Calu3 (cell line): ENCODE results near the gene ZXDC. TPM values are rescaled to one million over a fixed set of nuclear protein-coding genes. Genes with fewer than 3 reads are reported as not detected.

Experiments used
- BruUV-seq: library from RNA; stranded (reverse); fragments of 400-500 nt; replicated peaks from 2 replicates; lab custom pipeline; 2021; lab: Mats Ljungman, UMichigan
- CTCF ChIA-PET: fragments of 300-600 bp; sonication (Branson Sonifier 250); formaldehyde crosslinking; loops from one replicate; lab custom pipeline; 2022; ENCODE audit warnings: antibody characterized with exemption; lab: Charles Lee
- DNase-seq: peaks from one replicate; pipeline ENCODE4 v3.0.0; 2022
- H3K27ac Mint-ChIP-seq: one replicate; pipeline ENCODE4 v1.8.0; 2022; ENCODE audit warnings: mixed read lengths; ENCODE audit not compliant: unreplicated experiment
- H3K27me3 Mint-ChIP-seq: one replicate; pipeline ENCODE4 v1.8.0; 2022; ENCODE audit warnings: mixed read lengths; ENCODE audit not compliant: unreplicated experiment
- H3K36me3 Mint-ChIP-seq: one replicate; pipeline ENCODE4 v1.8.0; 2022; ENCODE audit warnings: mild to moderate bottlenecking, moderate library complexity, mixed read lengths; ENCODE audit not compliant: insufficient read depth, unreplicated experiment
- H3K4me1 Mint-ChIP-seq: one replicate; pipeline ENCODE4 v1.8.0; 2022; ENCODE audit warnings: mild to moderate bottlenecking, low read depth, mixed read lengths; ENCODE audit not compliant: unreplicated experiment
- H3K4me3 Mint-ChIP-seq: one replicate; pipeline ENCODE4 v1.8.0; 2022; ENCODE audit warnings: mild to moderate bottlenecking, low read depth, moderate library complexity, mixed read lengths; ENCODE audit not compliant: unreplicated experiment
- H3K9me3 Mint-ChIP-seq: one replicate; pipeline ENCODE4 v1.8.0; 2022; ENCODE audit warnings: low read depth, mixed read lengths; ENCODE audit not compliant: unreplicated experiment
- CTCF ChIP-seq: fragments of 200-600 bp; IDR thresholded peaks from one replicate; pipeline ENCODE4 v1.8.0; 2022; ENCODE audit warnings: antibody characterized with exemption; ENCODE audit not compliant: unreplicated experiment
- intact Hi-C: fragments of 100-400 bp; cut with micrococcal nuclease; formaldehyde crosslinking; loops from one replicate; pipeline ENCODE4 v1.10.0; 2022; ENCODE audit not compliant: unreplicated experiment
- total RNA-seq: library from RNA; stranded (reverse); gene quantifications from 2 replicates; pipeline ENCODE4 v1.2.3, GENCODE V29; 2022

The ZXDC gene
- total RNA-seq, 1 experiment from 2014 or later = 63.8 TPM

- no TSS peak for BruUV-seq
Measured at GRCh38 chr3:126402178-126402577, 73.5 kb downstream of the ZXDC start.

GRCh38 chr3:126401611-126402160, 74.0 kb downstream of the ZXDC start:
- Mint-ChIP-seq H3K4me1 (peaks cover 15% of the 10 kb centered on the region), H3K27me3 (peaks cover 29% of the 10 kb centered on the region), H3K9me3 (peaks cover 2% of the 10 kb centered on the region), H3K4me3 (no peak overlapping the region), H3K27ac (no peak overlapping the region), H3K36me3 (no peaks in the 10 kb centered on the region)
- no peak for TF ChIP-seq CTCF
- intact Hi-C loops = no loop called here
- CTCF ChIA-PET = no interaction called here
- DNase-seq = no peak
- no TSS peak for BruUV-seq

More at GRCh38 chr3:126402178-126402577, 73.5 kb downstream of the ZXDC start:
- no peak for TF ChIP-seq CTCF
- Mint-ChIP-seq H3K4me3 (no peak overlapping the region), H3K9me3 (peaks cover 2% of the 10 kb centered on the region), H3K4me1 (peaks cover 15% of the 10 kb centered on the region), H3K36me3 (no peaks in the 10 kb centered on the region), H3K27me3 (peaks cover 29% of the 10 kb centered on the region), H3K27ac (no peak overlapping the region)
- no peak for DNase-seq
- CTCF ChIA-PET = interaction anchor here (0.7 kb wide), 1 partner anchor 821 kb away, joined by 4 read pairs; no protein-coding TSS in a partner anchor
- intact Hi-C loops = no loop called here

GRCh38 chr3:126399756-126400155, 75.9 kb downstream of the ZXDC start:
- Mint-ChIP-seq H3K27me3 (peaks cover 36% of the 10 kb centered on the region), H3K4me3 (no peak overlapping the region), H3K27ac (peak overlapping the region; percentile 45), H3K4me1 (peaks cover 15% of the 10 kb centered on the region), H3K9me3 (peaks cover 2% of the 10 kb centered on the region), H3K36me3 (no peaks in the 10 kb centered on the region)
- CTCF ChIA-PET = interaction anchor here (0.9 to 1.2 kb wide), 2 partner anchors 11 to 130 kb away, joined by 3 to 6 read pairs; no protein-coding TSS in a partner anchor
- no peak for DNase-seq
- no peak for TF ChIP-seq CTCF
- no TSS peak for BruUV-seq
- intact Hi-C loops = loop anchor here (5.0 kb wide), 1 partner anchor 73 kb away; no protein-coding TSS in a partner anchor

GRCh38 chr3:126399351-126399735, 76.3 kb downstream of the ZXDC start:
- intact Hi-C loops = loop anchor here (5.0 kb wide), 1 partner anchor 73 kb away; no protein-coding TSS in a partner anchor

More at GRCh38 chr3:126399351-126399735, 76.3 kb downstream of the ZXDC start:
- Mint-ChIP-seq H3K36me3 (no peaks in the 10 kb centered on the region), H3K9me3 (peaks cover 2% of the 10 kb centered on the region), H3K4me3 (no peak overlapping the region), H3K27ac (peak overlapping the region; percentile 45), H3K4me1 (peaks cover 15% of the 10 kb centered on the region), H3K27me3 (peaks cover 37% of the 10 kb centered on the region)
- DNase-seq = peak; percentile 51
- TF ChIP-seq CTCF = no peak
- BruUV-seq = no TSS peak
- CTCF ChIA-PET = interaction anchor here (0.9 to 1.2 kb wide), 2 partner anchors 11 to 130 kb away, joined by 3 to 6 read pairs; no protein-coding TSS in a partner anchor
